IMR-90 (cell line): Measurements from ENCODE around the gene TP63.

Experiments used
- BHLHE40 ChIP-seq: fragments of 150-350 bp; IDR thresholded peaks from 2 replicates; pipeline ENCODE4 v1.6.1; 2016; ENCODE audit warnings: mild to moderate bottlenecking, low read depth, low read length
- POLR2A ChIP-seq: IDR thresholded peaks from 2 replicates; pipeline ENCODE4 v1.6.1; 2012; ENCODE audit warnings: mild to moderate bottlenecking, low read depth, low read length
- TF ChIP-seq, protein P1 (sequence below): conservative IDR thresholded peaks from 2 replicates; pipeline ENCODE4 v1.5.1; 2012; ENCODE audit warnings: mild to moderate bottlenecking, low read depth, low read length, improper control_type of control experiment

DNA sequence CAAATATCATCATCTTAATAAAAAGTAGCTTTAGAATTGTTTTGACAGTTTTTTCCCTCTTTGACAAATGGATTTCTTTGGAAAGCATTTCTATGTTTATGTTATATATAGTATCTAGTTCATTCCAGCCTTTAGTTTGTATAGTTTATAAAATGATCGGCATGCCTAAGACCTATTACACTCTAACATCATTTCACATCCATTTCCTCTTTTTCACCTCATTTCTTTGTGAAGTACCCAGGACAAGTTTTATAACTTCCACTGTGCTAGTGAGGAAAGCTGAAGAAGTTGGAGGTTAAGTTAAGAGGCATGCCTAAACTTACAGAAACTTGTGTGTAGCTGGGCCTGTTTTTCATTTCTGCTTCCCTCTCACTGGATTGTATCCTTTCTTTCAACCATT, 178.4 kb downstream of the TP63 start:
- TF ChIP-seq, protein P1, sequence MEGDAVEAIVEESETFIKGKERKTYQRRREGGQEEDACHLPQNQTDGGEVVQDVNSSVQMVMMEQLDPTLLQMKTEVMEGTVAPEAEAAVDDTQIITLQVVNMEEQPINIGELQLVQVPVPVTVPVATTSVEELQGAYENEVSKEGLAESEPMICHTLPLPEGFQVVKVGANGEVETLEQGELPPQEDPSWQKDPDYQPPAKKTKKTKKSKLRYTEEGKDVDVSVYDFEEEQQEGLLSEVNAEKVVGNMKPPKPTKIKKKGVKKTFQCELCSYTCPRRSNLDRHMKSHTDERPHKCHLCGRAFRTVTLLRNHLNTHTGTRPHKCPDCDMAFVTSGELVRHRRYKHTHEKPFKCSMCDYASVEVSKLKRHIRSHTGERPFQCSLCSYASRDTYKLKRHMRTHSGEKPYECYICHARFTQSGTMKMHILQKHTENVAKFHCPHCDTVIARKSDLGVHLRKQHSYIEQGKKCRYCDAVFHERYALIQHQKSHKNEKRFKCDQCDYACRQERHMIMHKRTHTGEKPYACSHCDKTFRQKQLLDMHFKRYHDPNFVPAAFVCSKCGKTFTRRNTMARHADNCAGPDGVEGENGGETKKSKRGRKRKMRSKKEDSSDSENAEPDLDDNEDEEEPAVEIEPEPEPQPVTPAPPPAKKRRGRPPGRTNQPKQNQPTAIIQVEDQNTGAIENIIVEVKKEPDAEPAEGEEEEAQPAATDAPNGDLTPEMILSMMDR: no peak
- no peak for TF ChIP-seq POLR2A
- TF ChIP-seq BHLHE40: no peak
